NCI-H748 (cell line): ENCODE results near the gene CAPN2.

Source experiments
- DNase-seq: peaks from one replicate; lab custom pipeline; 2025; ENCODE audit not compliant: unreplicated experiment; lab: John Stamatoyannopoulos, UW

The CAPN2 gene

DNA sequence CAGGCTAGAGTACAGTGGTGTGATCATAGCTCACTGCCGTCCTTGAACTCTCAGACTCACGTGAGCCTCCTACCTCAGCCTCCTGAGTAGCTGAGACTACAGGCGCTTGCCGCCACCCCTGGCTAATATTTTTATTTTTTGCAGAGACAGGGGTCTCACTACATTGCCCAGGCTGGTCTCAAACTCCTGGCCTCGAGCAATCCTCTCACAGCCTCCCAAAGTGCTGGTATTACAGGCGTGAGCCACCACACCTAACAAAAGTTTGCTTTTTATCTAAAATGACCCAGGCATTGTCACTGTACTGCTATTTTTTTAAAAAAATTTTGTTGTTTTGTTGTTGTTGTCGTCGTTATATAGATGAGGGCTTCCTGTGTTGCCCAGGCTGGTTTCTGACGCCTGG, 46.4 kb downstream of the CAPN2 start:
- DNase-seq, result no peak

DNA sequence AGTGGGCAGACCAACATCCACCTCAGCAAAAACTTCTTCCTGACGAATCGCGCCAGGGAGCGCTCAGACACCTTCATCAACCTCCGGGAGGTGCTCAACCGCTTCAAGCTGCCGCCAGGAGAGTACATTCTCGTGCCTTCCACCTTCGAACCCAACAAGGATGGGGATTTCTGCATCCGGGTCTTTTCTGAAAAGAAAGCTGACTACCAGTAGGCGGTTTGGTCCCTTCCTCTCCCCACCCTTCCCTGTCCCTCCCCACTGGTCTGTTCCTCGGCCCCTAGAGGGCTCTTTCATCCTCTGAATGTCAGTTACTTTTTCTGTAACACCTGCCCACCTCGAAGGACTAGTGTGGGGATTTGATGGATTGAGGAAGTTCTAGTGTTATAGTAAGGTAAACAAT, 46.9 kb downstream of the CAPN2 start:
- DNase-seq, result no peak

DNA sequence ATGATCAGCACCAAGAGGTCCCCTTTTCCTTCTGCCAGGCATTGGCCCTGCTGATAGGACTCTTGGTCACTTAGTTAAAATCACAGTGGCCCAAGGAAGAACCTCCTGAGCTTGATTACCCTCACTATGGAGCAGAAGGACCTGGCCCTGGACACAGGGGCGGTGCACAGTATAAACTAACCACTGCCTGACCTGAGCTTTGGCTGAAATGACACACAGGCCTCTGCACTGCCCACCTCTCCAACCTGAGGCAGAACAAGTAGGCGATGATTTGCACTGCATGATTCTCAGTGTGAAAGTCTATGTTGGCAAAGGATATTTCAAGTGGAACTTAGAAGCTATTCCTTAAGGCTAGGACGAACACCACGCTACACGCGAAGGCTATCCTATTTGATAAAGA, 48.5 kb downstream of the CAPN2 start:
- DNase-seq, result no peak

DNA sequence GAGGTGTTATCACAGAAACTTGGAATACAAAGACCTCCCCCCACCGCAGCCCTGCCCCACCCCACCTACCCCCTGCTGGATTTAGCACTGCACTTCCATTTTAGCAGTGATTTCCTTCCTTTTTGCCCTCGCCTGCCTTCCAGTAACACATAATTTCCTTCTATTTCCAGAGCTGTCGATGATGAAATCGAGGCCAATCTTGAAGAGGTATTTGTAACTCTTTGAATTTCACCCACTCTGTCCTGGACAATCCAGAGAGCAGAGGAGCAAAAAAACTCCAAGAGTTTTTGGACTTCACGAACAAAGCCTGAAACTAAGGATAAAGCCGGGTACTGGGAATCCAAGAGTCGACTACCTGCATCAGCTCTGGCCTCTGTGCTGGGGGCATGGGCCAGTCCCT, 49.1 kb downstream of the CAPN2 start:
- DNase-seq, result no peak

- peak; percentile 2 for DNase-seq
Observed at GRCh38 chr1:223763251-223763650, 50.9 kb downstream of the CAPN2 start.

DNA sequence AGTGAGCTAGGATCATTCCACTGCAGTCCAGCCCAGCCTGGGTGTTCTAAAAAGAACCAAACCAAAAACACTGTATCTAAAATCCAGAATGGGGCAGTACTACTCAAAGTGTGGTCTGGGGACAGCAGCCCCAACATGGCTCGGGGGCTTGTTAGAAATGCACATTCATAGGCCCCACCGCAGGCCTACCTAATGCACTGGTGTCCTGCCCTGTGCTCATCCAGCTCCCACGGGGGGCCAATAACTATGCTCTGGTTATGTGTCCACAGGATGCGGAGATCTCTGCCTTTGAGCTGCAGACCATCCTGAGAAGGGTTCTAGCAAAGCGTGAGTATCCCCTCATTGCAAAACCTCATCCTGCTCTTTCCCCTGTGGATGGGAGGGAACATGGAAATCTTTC, 51.5 kb downstream of the CAPN2 start:
- DNase-seq, result no peak

GRCh38 chr1:223765036-223765718, 52.8 kb downstream of the CAPN2 start:
- DNase-seq, result peak; percentile 94

DNA sequence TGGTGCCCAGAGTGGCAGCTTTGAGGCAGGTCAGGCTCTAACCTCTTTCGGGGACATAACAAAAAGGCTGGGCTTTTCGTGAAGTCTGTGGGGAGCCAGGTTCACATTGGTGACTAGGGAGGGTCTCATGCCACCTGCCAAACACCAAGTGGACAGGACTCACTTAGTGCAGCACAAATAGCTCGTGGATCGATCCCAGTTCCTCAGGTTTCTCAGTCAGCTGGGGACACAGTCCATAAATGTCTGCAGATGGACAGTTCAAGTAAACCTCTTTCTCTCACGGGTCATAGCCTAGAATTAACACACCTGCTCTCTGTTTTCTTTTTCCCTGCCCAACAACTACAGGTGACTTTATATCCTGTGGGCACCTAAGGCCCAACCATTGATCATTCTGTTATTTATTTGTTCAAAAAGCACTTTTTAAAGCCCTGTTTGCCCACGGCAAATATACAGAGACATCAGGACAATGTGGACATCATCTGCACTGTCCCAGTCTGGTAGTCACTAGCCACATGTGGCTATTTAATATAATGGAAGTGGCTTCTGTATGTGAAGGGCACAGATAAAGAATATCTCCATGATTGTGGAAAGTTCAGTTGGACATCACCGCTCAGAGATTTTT, 53.5 kb downstream of the CAPN2 start:
- DNase-seq, result peak; percentile 94

DNA sequence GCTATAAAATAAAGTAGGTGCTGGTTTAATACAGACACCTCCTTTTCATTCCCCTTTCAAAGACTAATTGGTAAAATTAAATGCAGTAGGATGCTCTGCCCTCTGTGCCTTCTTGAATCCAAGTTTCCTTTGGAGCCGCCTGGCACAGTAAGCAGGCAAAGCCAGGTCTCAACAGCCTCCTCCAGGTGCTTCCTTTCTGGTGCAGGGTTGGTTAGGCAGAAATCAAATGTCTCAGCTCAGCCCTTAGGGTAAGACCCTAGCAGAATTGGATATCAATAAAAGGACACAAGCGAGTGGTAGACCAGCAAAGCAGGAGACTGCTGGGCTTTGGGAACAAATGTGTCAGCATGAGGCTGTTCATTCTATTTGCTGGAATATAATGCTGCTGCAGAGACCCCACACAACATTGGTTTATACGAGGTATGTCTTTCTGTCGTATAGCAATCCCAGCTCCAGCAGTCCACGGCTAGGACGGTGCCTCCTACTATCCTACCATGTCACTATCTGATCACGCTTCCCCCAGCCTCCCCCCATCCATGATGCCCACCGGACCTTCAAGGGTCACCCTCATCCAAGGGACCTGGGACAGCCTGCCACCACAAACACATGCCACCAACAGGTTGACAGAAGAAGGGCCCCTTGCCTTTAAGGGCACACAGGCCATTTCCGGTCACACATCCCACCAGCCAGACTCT, 58.4 kb downstream of the CAPN2 start:
- DNase-seq, result no peak

DNA sequence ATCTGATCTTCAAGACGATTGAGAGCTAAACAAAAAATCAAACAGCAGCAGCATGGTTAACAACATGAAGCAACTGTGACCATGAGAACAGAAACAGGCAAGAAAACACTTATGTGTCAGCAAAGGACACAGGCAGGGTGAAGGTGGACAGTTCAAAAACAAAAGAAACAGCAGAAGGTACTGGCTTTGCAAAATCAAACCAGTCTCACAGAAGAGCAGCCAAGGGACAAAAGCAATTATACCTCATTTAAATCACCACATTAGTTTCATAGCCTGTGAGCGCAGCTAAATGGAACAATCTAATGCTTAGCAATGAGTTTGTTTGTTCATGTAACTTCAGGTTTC, 59.1 kb downstream of the CAPN2 start:
- DNase-seq, result peak; percentile 30

- peak; percentile 67 for DNase-seq
Observed at GRCh38 chr1:223771814-223772770, 59.8 kb downstream of the CAPN2 start.

DNA sequence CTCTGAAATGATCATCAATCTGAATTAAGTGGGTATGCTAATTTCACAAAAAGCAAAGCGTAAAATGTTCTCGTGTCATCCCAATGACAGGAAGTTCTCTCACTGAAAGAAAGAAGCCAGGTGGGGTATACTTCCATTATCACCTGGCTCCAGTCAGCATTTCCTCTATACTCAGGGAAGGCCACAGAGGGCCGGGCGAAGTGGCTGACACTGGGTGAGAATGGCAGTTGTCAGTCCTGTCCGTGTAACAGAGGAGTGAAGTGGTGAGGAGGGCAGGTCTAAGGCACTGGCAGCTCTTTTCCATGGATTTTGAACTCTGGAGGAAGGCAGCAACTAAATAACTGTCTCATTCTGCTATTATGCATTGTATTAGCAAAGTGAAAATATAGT, 60.4 kb downstream of the CAPN2 start:
- DNase-seq, result peak; percentile 7

DNA sequence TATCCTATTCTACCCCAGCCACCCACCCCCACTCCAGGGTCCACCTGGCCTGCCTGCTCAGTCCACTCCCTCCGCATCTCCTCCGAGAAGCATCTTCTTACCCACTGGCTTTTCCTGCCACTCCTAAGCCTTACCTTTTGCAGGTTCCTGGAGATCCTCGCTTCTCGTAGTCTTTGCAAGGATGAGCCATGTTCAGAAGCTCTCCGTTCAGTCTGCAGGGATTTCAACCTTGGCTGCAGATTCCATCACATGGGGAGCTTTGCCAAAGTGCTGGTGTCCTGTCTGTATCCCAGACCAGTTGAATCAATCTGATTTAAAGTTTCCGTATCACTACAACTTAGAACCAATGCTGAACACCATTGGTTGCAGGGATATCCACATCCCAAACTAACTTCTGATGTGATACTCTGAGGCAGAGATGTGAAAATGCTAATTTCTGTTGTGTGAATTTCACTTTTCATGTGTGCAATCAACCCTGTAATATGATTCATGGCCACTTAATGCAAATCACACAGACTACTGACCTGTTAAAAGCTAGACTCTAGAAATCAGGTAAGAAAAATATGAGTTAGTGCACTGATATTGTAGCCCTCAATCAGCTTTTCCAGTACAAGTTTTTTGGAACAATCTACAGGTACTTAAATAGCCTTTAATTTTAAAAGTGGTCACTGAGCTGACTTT, 61.9 kb downstream of the CAPN2 start:
- DNase-seq, result no peak

GRCh38 chr1:223775054-223775453, 62.7 kb downstream of the CAPN2 start:
- DNase-seq, result no peak

GRCh38 chr1:223775711-223776074, 63.4 kb downstream of the CAPN2 start:
- DNase-seq, result no peak

DNA sequence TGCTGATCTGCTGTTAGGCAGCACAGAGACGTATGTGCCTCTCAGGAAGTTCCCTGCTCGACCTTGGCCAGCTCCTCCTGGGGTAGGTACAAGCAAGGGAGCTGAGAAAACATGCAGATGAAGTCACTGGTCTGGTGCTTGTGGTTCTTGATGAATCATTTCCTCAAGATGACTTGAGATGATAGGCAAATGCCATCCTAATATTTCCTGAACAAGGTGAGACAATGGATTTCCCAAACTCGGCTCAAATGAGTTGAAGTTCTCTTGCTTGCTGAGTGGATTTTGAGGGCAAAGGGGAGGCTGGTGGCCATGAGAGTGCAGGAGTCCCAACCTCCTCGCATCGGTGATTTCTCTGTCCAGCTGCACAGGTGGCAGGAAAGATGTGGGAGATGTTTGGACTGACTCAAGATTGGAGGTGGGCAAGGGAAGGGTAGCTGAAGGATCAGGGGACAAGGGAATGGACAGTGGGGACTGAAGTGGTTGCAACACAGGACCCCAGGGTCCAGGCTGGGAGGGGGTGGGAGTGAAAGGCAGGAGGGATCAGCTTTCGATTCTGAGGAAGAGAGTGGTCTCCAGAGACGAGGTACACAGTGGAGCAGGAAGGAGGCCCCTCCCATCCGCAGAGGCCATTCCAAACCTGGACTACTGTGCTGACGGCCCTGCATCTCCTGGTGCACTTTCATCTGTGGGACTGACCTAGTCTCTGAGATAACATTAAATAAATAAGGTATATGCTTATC, 63.9 kb downstream of the CAPN2 start:
- no peak for DNase-seq

- DNase-seq, result no peak
Observed at GRCh38 chr1:223776826-223777454, 64.6 kb downstream of the CAPN2 start.

- DNase-seq, result no peak
Observed at GRCh38 chr1:223780318-223780717, 68.0 kb downstream of the CAPN2 start.

DNA sequence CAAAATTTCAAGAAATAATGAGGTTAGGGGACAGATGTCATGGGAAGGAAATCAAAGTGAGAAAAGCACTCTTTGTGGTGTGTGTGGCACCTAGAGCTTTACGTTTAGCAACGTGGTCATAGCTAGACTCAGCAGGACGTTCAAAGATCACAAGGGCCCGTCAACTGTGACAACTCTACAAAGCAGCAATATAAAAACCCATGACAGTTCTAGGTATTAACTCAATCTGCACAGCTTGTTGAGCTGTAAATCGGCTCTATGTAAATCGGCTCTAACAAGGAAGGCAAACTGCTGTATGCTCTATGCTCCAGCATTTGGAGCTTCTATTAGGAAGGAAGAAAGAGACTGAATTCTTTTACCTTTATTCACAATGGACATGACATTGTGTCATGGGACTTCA, 68.6 kb downstream of the CAPN2 start:
- no peak for DNase-seq

GRCh38 chr1:223783676-223784075, 71.3 kb downstream of the CAPN2 start:
- DNase-seq, result no peak
